Measurements from ENCODE around the gene CTPS1. TPM values are rescaled to one million over a fixed set of nuclear protein-coding genes. Genes with fewer than 3 reads are reported as not detected.
A peak's percentile ranks its signal among the peaks of the same experiment; 100 is the strongest.

Gene CTPS1
- total RNA-seq, 1 experiment from 2014 or later: 34.4 TPM

GRCh38 chr1:40976952-40977690 lies 2.4 kb upstream of the CTPS1 start:
- no peak overlapping the region for H2AFZ ChIP-seq (ENCODE audit: low read length)
- no peak overlapping the region for H3K4me2 ChIP-seq (ENCODE audit: low read depth, low read length, poor library complexity, severe bottlenecking)
- no peaks in the 10 kb centered on the region for H3K9me3 ChIP-seq (ENCODE audit: low read length)
- no peaks in the 10 kb centered on the region for H3K9me2 ChIP-seq (replicated peaks; ENCODE audit: insufficient read depth, low read length)
- peaks cover 22% of the 10 kb centered on the region for H3K79me2 ChIP-seq (ENCODE audit: low read length)
- H3K36me3 ChIP-seq (ENCODE audit: insufficient read depth, low read length): peaks cover 11% of the 10 kb centered on the region; the same call in 1 of the 2 replicates
- no peak overlapping the region for H3K9ac ChIP-seq (ENCODE audit: low read length)
- no peak overlapping the region for H3K4me3 ChIP-seq (ENCODE audit: low read length)
- peaks cover 21% of the 10 kb centered on the region for H3K4me1 ChIP-seq (ENCODE audit: low read length)
- H3K27ac ChIP-seq (ENCODE audit: low read length): no peak overlapping the region
- H3K27me3 ChIP-seq (ENCODE audit: low read length): no peaks in the 10 kb centered on the region
- DNase-seq: peak; percentile 23
- peaks cover 4% of the 10 kb centered on the region for H4K20me1 ChIP-seq (ENCODE audit: insufficient read depth, low read depth, low read length)

- H2AFZ ChIP-seq (ENCODE audit: low read length): no peak overlapping the region
- H3K4me2 ChIP-seq (ENCODE audit: low read depth, low read length, poor library complexity, severe bottlenecking): no peak overlapping the region
- no peaks in the 10 kb centered on the region for H3K9me3 ChIP-seq (ENCODE audit: low read length)
- peaks cover 15% of the 10 kb centered on the region; the same call in 1 of the 2 replicates for H3K36me3 ChIP-seq (ENCODE audit: insufficient read depth, low read length)
- peak; percentile 25 for DNase-seq
- H3K9ac ChIP-seq (ENCODE audit: low read length): no peak overlapping the region
- no peak overlapping the region for H3K27ac ChIP-seq (ENCODE audit: low read length)
- no peak overlapping the region for H3K4me3 ChIP-seq (ENCODE audit: low read length)
- H3K79me2 ChIP-seq (ENCODE audit: low read length): peaks cover 28% of the 10 kb centered on the region
- H4K20me1 ChIP-seq (ENCODE audit: insufficient read depth, low read depth, low read length): peaks cover 7% of the 10 kb centered on the region
- H3K4me1 ChIP-seq (ENCODE audit: low read length): peaks cover 24% of the 10 kb centered on the region
- no peaks in the 10 kb centered on the region for H3K27me3 ChIP-seq (ENCODE audit: low read length)
- H3K9me2 ChIP-seq (replicated peaks; ENCODE audit: insufficient read depth, low read length): no peaks in the 10 kb centered on the region
These were observed 1.8 kb upstream of the CTPS1 start for GRCh38 chr1:40977716-40978115.

GRCh38 chr1:40978886-40979240 lies 633 bp upstream of the CTPS1 start:
- Histone ChIP-seq H3K4me3 (ENCODE audit: low read length) (peak overlapping the region; percentile 89), H3K9me3 (ENCODE audit: low read length) (no peaks in the 10 kb centered on the region), H3K27ac (ENCODE audit: low read length) (peak overlapping the region; percentile 82; the same call in 1 of the 2 replicates), H3K9me2 (replicated peaks; ENCODE audit: insufficient read depth, low read length) (no peaks in the 10 kb centered on the region), H2AFZ (ENCODE audit: low read length) (peak overlapping the region; percentile 93), H3K9ac (ENCODE audit: low read length) (peak overlapping the region; percentile 98), H3K36me3 (ENCODE audit: insufficient read depth, low read length) (peaks cover 25% of the 10 kb centered on the region; the same call in 1 of the 2 replicates), H3K79me2 (ENCODE audit: low read length) (peaks cover 39% of the 10 kb centered on the region), H3K27me3 (ENCODE audit: low read length) (no peaks in the 10 kb centered on the region), H3K4me2 (ENCODE audit: low read depth, low read length, poor library complexity, severe bottlenecking) (peak overlapping the region; percentile 87), H4K20me1 (ENCODE audit: insufficient read depth, low read depth, low read length) (peaks cover 11% of the 10 kb centered on the region), H3K4me1 (ENCODE audit: low read length) (peaks cover 28% of the 10 kb centered on the region)
- no peak for DNase-seq

- peaks cover 37% of the 10 kb centered on the region for H3K36me3 ChIP-seq (ENCODE audit: insufficient read depth, low read length)
- peak overlapping the region; percentile 89 for H3K4me3 ChIP-seq (ENCODE audit: low read length)
- H3K9me3 ChIP-seq (ENCODE audit: low read length): no peaks in the 10 kb centered on the region
- peak overlapping the region; percentile 82 for H3K27ac ChIP-seq (ENCODE audit: low read length)
- H3K4me1 ChIP-seq (ENCODE audit: low read length): peaks cover 28% of the 10 kb centered on the region
- H3K9ac ChIP-seq (ENCODE audit: low read length): peak overlapping the region; percentile 98
- H3K79me2 ChIP-seq (ENCODE audit: low read length): peaks cover 51% of the 10 kb centered on the region
- peaks cover 11% of the 10 kb centered on the region for H4K20me1 ChIP-seq (ENCODE audit: insufficient read depth, low read depth, low read length)
- peak overlapping the region; percentile 87 for H3K4me2 ChIP-seq (ENCODE audit: low read depth, low read length, poor library complexity, severe bottlenecking)
- no peaks in the 10 kb centered on the region for H3K9me2 ChIP-seq (replicated peaks; ENCODE audit: insufficient read depth, low read length)
- H3K27me3 ChIP-seq (ENCODE audit: low read length): no peaks in the 10 kb centered on the region
- no peak for DNase-seq
- no peak overlapping the region for H2AFZ ChIP-seq (ENCODE audit: low read length)
These were observed 564 bp downstream of the CTPS1 start for GRCh38 chr1:40980068-40980452.

- H3K4me1 ChIP-seq (ENCODE audit: low read length): peaks cover 28% of the 10 kb centered on the region
- H3K9me2 ChIP-seq (replicated peaks; ENCODE audit: insufficient read depth, low read length): no peaks in the 10 kb centered on the region
- H2AFZ ChIP-seq (ENCODE audit: low read length): no peak overlapping the region
- H3K36me3 ChIP-seq (ENCODE audit: insufficient read depth, low read length): peaks cover 42% of the 10 kb centered on the region
- peaks cover 57% of the 10 kb centered on the region for H3K79me2 ChIP-seq (ENCODE audit: low read length)
- H4K20me1 ChIP-seq (ENCODE audit: insufficient read depth, low read depth, low read length): peaks cover 12% of the 10 kb centered on the region
- H3K9ac ChIP-seq (ENCODE audit: low read length): peak overlapping the region; percentile 98
- no peaks in the 10 kb centered on the region for H3K27me3 ChIP-seq (ENCODE audit: low read length)
- DNase-seq: peak; percentile 76
- peak overlapping the region; percentile 87 for H3K4me2 ChIP-seq (ENCODE audit: low read depth, low read length, poor library complexity, severe bottlenecking)
- H3K27ac ChIP-seq (ENCODE audit: low read length): peak overlapping the region; percentile 82
- no peaks in the 10 kb centered on the region for H3K9me3 ChIP-seq (ENCODE audit: low read length)
- H3K4me3 ChIP-seq (ENCODE audit: low read length): peak overlapping the region; percentile 89
These were observed 1.1 kb downstream of the CTPS1 start for GRCh38 chr1:40980453-40981121.

GRCh38 chr1:40981691-40982448 lies 2.4 kb downstream of the CTPS1 start:
- Histone ChIP-seq H3K4me2 (ENCODE audit: low read depth, low read length, poor library complexity, severe bottlenecking) (peak overlapping the region; percentile 87), H3K9ac (ENCODE audit: low read length) (peak overlapping the region; percentile 98; the same call in 1 of the 2 replicates), H3K79me2 (ENCODE audit: low read length) (peaks cover 70% of the 10 kb centered on the region), H3K9me3 (ENCODE audit: low read length) (no peaks in the 10 kb centered on the region), H2AFZ (ENCODE audit: low read length) (no peak overlapping the region), H3K4me1 (ENCODE audit: low read length) (peaks cover 28% of the 10 kb centered on the region), H3K4me3 (ENCODE audit: low read length) (peak overlapping the region; percentile 89), H3K36me3 (ENCODE audit: insufficient read depth, low read length) (peaks cover 53% of the 10 kb centered on the region), H3K27me3 (ENCODE audit: low read length) (no peaks in the 10 kb centered on the region), H3K9me2 (replicated peaks; ENCODE audit: insufficient read depth, low read length) (no peaks in the 10 kb centered on the region), H3K27ac (ENCODE audit: low read length) (no peak overlapping the region), H4K20me1 (ENCODE audit: insufficient read depth, low read depth, low read length) (peaks cover 19% of the 10 kb centered on the region)
- peak; percentile 30 for DNase-seq

GRCh38 chr1:40982721-40983120 lies 3.2 kb downstream of the CTPS1 start:
- DNase-seq: peak; percentile 34
- Histone ChIP-seq H3K9ac (ENCODE audit: low read length) (no peak overlapping the region), H3K4me1 (ENCODE audit: low read length) (peaks cover 28% of the 10 kb centered on the region), H2AFZ (ENCODE audit: low read length) (no peak overlapping the region), H3K27me3 (ENCODE audit: low read length) (no peaks in the 10 kb centered on the region), H3K36me3 (ENCODE audit: insufficient read depth, low read length) (peaks cover 61% of the 10 kb centered on the region), H3K4me3 (ENCODE audit: low read length) (no peak overlapping the region), H3K9me3 (ENCODE audit: low read length) (no peaks in the 10 kb centered on the region), H3K27ac (ENCODE audit: low read length) (no peak overlapping the region), H4K20me1 (ENCODE audit: insufficient read depth, low read depth, low read length) (peaks cover 19% of the 10 kb centered on the region), H3K79me2 (ENCODE audit: low read length) (peaks cover 76% of the 10 kb centered on the region), H3K4me2 (ENCODE audit: low read depth, low read length, poor library complexity, severe bottlenecking) (no peak overlapping the region), H3K9me2 (replicated peaks; ENCODE audit: insufficient read depth, low read length) (no peaks in the 10 kb centered on the region)

GRCh38 chr1:40983286-40983685 lies 3.8 kb downstream of the CTPS1 start:
- H3K9me3 ChIP-seq (ENCODE audit: low read length): no peaks in the 10 kb centered on the region
- H3K9me2 ChIP-seq (replicated peaks; ENCODE audit: insufficient read depth, low read length): no peaks in the 10 kb centered on the region
- no peaks in the 10 kb centered on the region for H3K27me3 ChIP-seq (ENCODE audit: low read length)
- H3K4me1 ChIP-seq (ENCODE audit: low read length): peaks cover 28% of the 10 kb centered on the region
- H3K36me3 ChIP-seq (ENCODE audit: insufficient read depth, low read length): peaks cover 65% of the 10 kb centered on the region
- no peak overlapping the region for H3K27ac ChIP-seq (ENCODE audit: low read length)
- peaks cover 19% of the 10 kb centered on the region for H4K20me1 ChIP-seq (ENCODE audit: insufficient read depth, low read depth, low read length)
- no peak overlapping the region for H3K4me2 ChIP-seq (ENCODE audit: low read depth, low read length, poor library complexity, severe bottlenecking)
- H3K79me2 ChIP-seq (ENCODE audit: low read length): peaks cover 78% of the 10 kb centered on the region
- no peak overlapping the region for H3K9ac ChIP-seq (ENCODE audit: low read length)
- H2AFZ ChIP-seq (ENCODE audit: low read length): no peak overlapping the region
- DNase-seq: no peak
- H3K4me3 ChIP-seq (ENCODE audit: low read length): no peak overlapping the region

Measured in Karpas-422 (cell line).